K562 (cell line): Measurements from ENCODE around the gene STON1. TPM values are rescaled to one million over a fixed set of nuclear protein-coding genes. Genes with fewer than 3 reads are reported as not detected.
A peak's percentile ranks its signal among the peaks of the same experiment; 100 is the strongest.

Source experiments
- ATAC-seq: fragments of 200-7000 bp; cut with Tn5 transposase; 3 replicates; pipeline ENCODE4 v1.9.1; 2020; ENCODE audit warnings: moderate library complexity
- BruUV-seq: library from RNA; stranded (reverse); fragments of 400-500 nt; replicated peaks from 2 replicates; lab custom pipeline; 2021; lab: Mats Ljungman, UMichigan
- CTCF ChIA-PET: fragments of 300-600 bp; formaldehyde crosslinking; extraction: SDS; loops from one replicate; lab custom pipeline; 2021; ENCODE audit warnings: low intra/inter-chr PET ratio; lab: Yijun Ruan, JAX
- POLR2A ChIA-PET: fragments of 300-600, 350-650 bp; sonication (Branson Sonifier 250); formaldehyde crosslinking; extraction: SDS; loops from one replicate; lab custom pipeline; 2021; ENCODE audit warnings: antibody characterized with exemption, inconsistent platforms; lab: Yijun Ruan, JAX
- DNase-seq, 4 experiments: peaks; one replicate each; pipeline versions ENCODE4 v3.0.0 to v3.0.0-alpha.2; 2011 to 2018; ENCODE audit warnings: low spot score in 3 of 4, mixed read lengths in 3 of 4; ENCODE audit errors: extremely low read depth in 1 of 4
- FAIRE-seq: peaks from 2 replicates; lab custom pipeline; 2011; peaks lifted over from hg19 to GRCh38; lab: Jason Lieb, UNC
- H2AFZ ChIP-seq: 2 replicates; pipeline ENCODE4 v1.6.0; 2011; ENCODE audit warnings: low read depth, low read length, control low read depth, inconsistent platforms
- H3K27ac ChIP-seq: fragments of 200-600 bp; 3 replicates; pipeline ENCODE4 v1.8.0; 2011; ENCODE audit warnings: low read depth, mild to moderate bottlenecking, control low read depth, inconsistent platforms, low read length, moderate library complexity, mixed read lengths; ENCODE audit errors: extremely low read depth
- H3K27me3 ChIP-seq, 2 experiments: fragments of 300-600 bp in 1 of 2; 2 replicates in 1 of 2; 3 replicates in 1 of 2; pipeline versions ENCODE4 v1.6.0 to v1.8.0; 2011; ENCODE audit warnings: inconsistent platforms in 2 of 2, low read length in 2 of 2, mild to moderate bottlenecking in 1 of 2, mixed read lengths in 1 of 2, moderate library complexity in 1 of 2; ENCODE audit not compliant: control insufficient read depth in 2 of 2, insufficient read depth in 2 of 2
- H3K36me3 ChIP-seq: fragments of 300-600 bp; 3 replicates; pipeline ENCODE4 v1.8.0; 2011; ENCODE audit warnings: mild to moderate bottlenecking, low read length, inconsistent platforms; ENCODE audit not compliant: control insufficient read depth, insufficient read depth
- H3K4me1 ChIP-seq, 2 experiments: fragments of 200-600 bp in 1 of 2; replicated peaks in 1 of 2; 2 replicates in 1 of 2; 3 replicates in 1 of 2; pipeline versions ENCODE4 v1.5.1 to v1.8.0; 2011; ENCODE audit warnings: inconsistent platforms in 2 of 2, low read length in 2 of 2, mild to moderate bottlenecking in 1 of 2, mixed read lengths in 1 of 2, moderate library complexity in 1 of 2; ENCODE audit not compliant: control insufficient read depth in 2 of 2, insufficient read depth in 2 of 2
- H3K4me2 ChIP-seq: 2 replicates; pipeline ENCODE4 v1.6.1; 2011; ENCODE audit warnings: low read length, control low read depth, inconsistent platforms, mixed read lengths; ENCODE audit not compliant: insufficient read depth
- H3K4me3 ChIP-seq: fragments of 200-600 bp; sonication (generic), shearing (Covaris generic); 2 replicates; pipeline ENCODE4 v1.5.1; 2016; ENCODE audit warnings: control low read depth, inconsistent platforms
- H3K79me2 ChIP-seq: fragments of 200-600 bp; 3 replicates; pipeline ENCODE4 v1.8.0; 2011; ENCODE audit warnings: low read length, inconsistent platforms; ENCODE audit not compliant: control insufficient read depth, insufficient read depth
- H3K9ac ChIP-seq, 2 experiments: 2 replicates each; pipeline versions ENCODE4 v1.6.0 to v1.6.1; 2011; ENCODE audit warnings: low read depth in 2 of 2, low read length in 2 of 2, control low read depth in 1 of 2, inconsistent platforms in 1 of 2, mild to moderate bottlenecking in 1 of 2, mixed read lengths in 1 of 2; ENCODE audit not compliant: insufficient read depth in 1 of 2
- H3K9me1 ChIP-seq: one replicate; pipeline ENCODE4 v1.6.0; 2011; ENCODE audit warnings: inconsistent platforms, mild to moderate bottlenecking, low read length, moderate library complexity; ENCODE audit not compliant: control insufficient read depth, insufficient read depth
- H3K9me3 ChIP-seq: replicated peaks from 2 replicates; pipeline ENCODE4 v1.5.1; 2011; ENCODE audit warnings: low read depth, low read length, inconsistent platforms; ENCODE audit not compliant: control insufficient read depth, insufficient read depth
- H4K20me1 ChIP-seq: replicated peaks from 2 replicates; pipeline ENCODE4 v1.6.1; 2011; ENCODE audit warnings: low read length, inconsistent platforms, mixed read lengths; ENCODE audit not compliant: control insufficient read depth, insufficient read depth
- CREBBP ChIP-seq: IDR thresholded peaks from one replicate; pipeline ENCODE4 v1.6.1; 2012; ENCODE audit warnings: low read depth, mild to moderate bottlenecking, control low read depth, inconsistent platforms, low read length
- DEAF1 ChIP-seq: fragments of 450-650 bp; formaldehyde crosslinking; IDR thresholded peaks from 2 replicates; pipeline ENCODE4 v1.4.0; 2020; ENCODE audit warnings: mild to moderate bottlenecking, moderate library complexity
- POLR2AphosphoS5 ChIP-seq: IDR thresholded peaks from 2 replicates; pipeline ENCODE4 v1.6.1; 2011; ENCODE audit warnings: mild to moderate bottlenecking, low read depth, low read length, moderate library complexity; ENCODE audit not compliant: control insufficient read depth, insufficient read depth
- POLR3G ChIP-seq: IDR thresholded peaks from 2 replicates; pipeline ENCODE4 v1.6.1; 2011; ENCODE audit not compliant: insufficient read length, insufficient replicate concordance; ENCODE audit errors: extremely low read depth
- POU5F1 ChIP-seq: fragments of 150-350 bp; IDR thresholded peaks from 2 replicates; pipeline ENCODE4 v1.6.1; 2014; ENCODE audit warnings: borderline replicate concordance, low read length, low read depth, mild to moderate bottlenecking; ENCODE audit not compliant: partially characterized antibody
- RBM39 ChIP-seq: fragments of 200-400 bp; formaldehyde crosslinking; optimal IDR thresholded peaks from 2 replicates; pipeline ENCODE3; 2018; ENCODE audit warnings: low read depth, low read length
- SPI1 ChIP-seq: IDR thresholded peaks from 2 replicates; pipeline ENCODE4 v1.6.1; 2011; ENCODE audit warnings: low read depth, low read length, control low read depth, borderline replicate concordance
- ZNF212 ChIP-seq: fragments of 450-650 bp; formaldehyde crosslinking; IDR thresholded peaks from 2 replicates; pipeline ENCODE4 v1.4.0; 2020; ENCODE audit warnings: mild to moderate bottlenecking
- WGBS: fragments of 100-300 bp; shearing (Covaris generic); methylation state at CpG from one replicate; pipeline ENCODE4 v1.1.6; 2016; ENCODE audit warnings: low coverage, mixed read lengths; ENCODE audit not compliant: insufficient coverage; ENCODE audit errors: missing lambda C conversion rate; 5-methylcytosine and 5-hydroxymethylcytosine counted together
- in situ Hi-C: fragments of 300-500 bp; cut with MboI; formaldehyde crosslinking; loops from 4 replicates; pipeline ENCODE4 v1.15.0; 2018; ENCODE audit warnings: inconsistent platforms, mixed read lengths
- intact Hi-C: fragments of 100-400 bp; cut with micrococcal nuclease; formaldehyde crosslinking; loops from 2 replicates; pipeline ENCODE4 v1.14.2; 2022
- polyA plus RNA-seq, 8 experiments: library from polyadenylated mRNA; depleted of rRNA in 4 of 8; stranded (reverse) in 5 of 8; unstranded in 3 of 8; fragments of >200 nt; fragmentation: Nextera tagmentation in 2 of 8; fragmentation: Illumina TruSeq in 1 of 8; extraction: Ambion mirVana in 2 of 8; extraction: Trizol in 1 of 8; gene quantifications; 2 replicates each; pipeline versions ENCODE4 v1.2.1 to v1.2.3, GENCODE V29; 2011 to 2014; ENCODE audit warnings: inconsistent platforms in 1 of 8, missing spikeins in 1 of 8
- total RNA-seq, 7 experiments: library from RNA; depleted of rRNA in 6 of 7; stranded (reverse); fragments of >200 nt in 6 of 7; fragmentation: Illumina TruSeq in 2 of 7; extraction: Trizol in 2 of 7; gene quantifications; 2 replicates each; pipeline versions ENCODE4 v1.2.1 to v1.2.3, GENCODE V29; 2011 to 2021; ENCODE audit warnings: low replicate concordance in 1 of 7

STON1 gene
- total and polyA plus RNA-seq, 9 of the 15 experiments (the other 6 are each of a cell fraction or from before 2014, with no cell fraction given): 0.07 to 1.2 (median 0.55) TPM

DNA sequence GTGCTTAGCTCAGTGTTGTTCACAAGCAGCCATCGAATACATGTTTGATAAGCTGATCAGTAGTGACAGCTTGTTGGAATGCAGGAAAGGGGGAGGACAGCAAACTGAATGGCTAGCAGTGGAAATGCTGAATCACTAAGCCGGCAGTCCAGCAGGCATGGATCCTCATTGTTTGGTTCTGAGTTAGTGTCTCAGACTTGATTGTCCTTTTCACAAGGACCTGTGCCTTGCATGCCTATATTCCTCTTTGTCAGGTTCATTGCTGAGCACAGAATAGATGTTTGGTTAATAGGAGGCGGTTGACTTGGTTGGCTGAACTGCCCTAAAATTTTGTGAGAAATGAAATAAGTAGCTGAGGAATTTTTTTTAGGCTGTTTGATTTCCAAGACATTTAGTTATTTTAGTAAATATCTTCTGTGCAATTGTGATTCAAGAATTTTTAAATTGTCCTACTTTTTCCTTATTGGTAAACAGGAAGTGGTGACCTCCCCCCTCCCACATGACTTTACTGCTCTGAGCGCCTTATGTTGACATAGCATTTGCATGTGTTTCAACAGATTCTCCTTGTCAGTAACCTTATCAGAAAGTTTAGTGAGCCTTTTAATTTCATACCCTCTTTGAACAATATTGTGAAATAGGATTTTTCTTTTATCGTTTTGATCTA lies 21.4 kb upstream of the STON1 start (continued):
- no peak for TF ChIP-seq CREBBP
- TF ChIP-seq, all 486 proteins: peak for 98

DNA sequence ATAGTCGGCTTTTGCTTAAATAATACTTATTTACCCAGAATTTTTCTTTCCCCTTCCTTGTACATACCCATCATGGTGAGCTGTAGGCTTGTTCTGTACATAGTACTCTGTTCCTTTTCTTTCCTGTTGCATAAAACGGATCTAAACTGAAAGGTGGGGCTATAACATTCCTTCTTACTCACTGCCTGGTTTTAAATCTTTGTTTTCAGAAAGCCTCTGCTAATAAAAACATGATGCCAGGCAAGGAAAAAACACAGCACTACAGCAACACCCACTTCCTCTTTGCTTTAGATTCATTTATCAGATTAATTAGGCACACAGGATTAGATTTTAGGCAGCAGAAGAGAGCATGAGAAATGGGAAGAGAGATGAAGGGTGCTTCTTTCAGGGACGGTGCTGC lies 19.6 kb upstream of the STON1 start:
- ATAC-seq: no peak
- Histone ChIP-seq H3K79me2 (no peaks in the 10 kb centered on the region), H3K9ac (no peak overlapping the region), H3K4me2 (no peak overlapping the region), H3K27me3 (no peaks in the 10 kb centered on the region), H3K36me3 (peaks cover 34% of the 10 kb centered on the region; the same call in 2 of the 3 replicates), H4K20me1 (no peaks in the 10 kb centered on the region), H3K27ac (no peak overlapping the region), H3K4me1 (peaks cover 0 to 19% of the 10 kb centered on the region in 2 experiments; a peak in 4 of 5 replicates), H3K9me3 (no peaks in the 10 kb centered on the region), H3K9me1 (no peaks in the 10 kb centered on the region), H2AFZ (no peak overlapping the region), H3K4me3 (no peak overlapping the region)
- WGBS: 58% methylated on average over 3 of the region's 3 CpGs
- in situ Hi-C loops (no loop called here), intact Hi-C loops (no loop called here)
- BruUV-seq: no TSS peak
- no peak for FAIRE-seq
- CTCF ChIA-PET: no interaction called here
- TF ChIP-seq RBM39 (no peak), SPI1 (peak; percentile 72), DEAF1 (CRISPR knock-in tag) (0 out of 2 replicates have a peak, but pooled peaks have one; percentile 12), POLR3G (no peak), POLR2AphosphoS5 (no peak), POU5F1 (no peak), ZNF212 (CRISPR knock-in tag) (no peak)
- POLR2A ChIA-PET: no interaction called here
- no peak for DNase-seq
